ENCODE measurements around the gene GARS1. TPM values are rescaled to one million over a fixed set of nuclear protein-coding genes. Genes with fewer than 3 reads are reported as not detected.

GARS1 gene
- total RNA-seq, 1 experiment from 2014 or later = 274 TPM

DNA sequence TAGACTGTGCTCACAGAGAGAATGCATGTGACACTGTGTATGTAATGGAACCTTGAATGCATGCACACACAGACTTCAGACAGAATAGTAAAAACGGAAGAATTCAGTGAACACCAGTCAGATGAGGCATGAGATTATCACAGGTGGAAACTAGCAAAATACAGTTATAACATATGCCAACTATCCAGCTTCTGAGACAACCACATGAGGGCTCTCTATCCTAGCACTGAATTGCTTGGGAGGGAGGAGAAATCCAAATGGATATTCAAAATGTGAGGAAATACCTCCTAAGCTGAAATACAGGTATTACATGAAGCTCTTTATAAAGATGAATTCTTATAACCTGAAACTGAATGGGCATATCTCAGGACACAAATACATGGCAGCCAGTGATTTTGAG, 30.6 kb downstream of the GARS1 start:
- ChIA-PET POLR2A (ENCODE audit: unreplicated experiment) (no interaction called here), CTCF (no interaction called here)
- H4K20me1 ChIP-seq (ENCODE audit: insufficient read depth) = peaks cover 98% of the 10 kb centered on the region
- TF ChIP-seq CTCF (conservative IDR thresholded peaks at IDR 0.05) (peak; percentile 20; the same call in 1 of the 2 replicates), EZH2 (IDR thresholded peaks at IDR 0.05; ENCODE audit: low read depth) (no peak)
- H3K27me3 ChIP-seq (ENCODE audit: insufficient read depth, low read depth) = no peaks in the 10 kb centered on the region
- H3K27ac ChIP-seq = no peak overlapping the region
- no TSS peak for BruUV-seq (replicated peaks)
- no peak overlapping the region for H2AFZ ChIP-seq
- peaks cover 29% of the 10 kb centered on the region for H3F3A ChIP-seq (ENCODE audit: insufficient read depth, low read depth)
- H3K4me1 ChIP-seq (replicated peaks; ENCODE audit: insufficient read depth) = no peaks in the 10 kb centered on the region
- intact Hi-C loops (cut with micrococcal nuclease; ENCODE audit: unreplicated experiment) = loop anchor here (1.0 kb wide), 1 partner anchor 115 kb away; no protein-coding TSS in a partner anchor
- peaks cover 95% of the 10 kb centered on the region for H3K36me3 ChIP-seq (ENCODE audit: low read depth)
- H3K4me2 ChIP-seq = no peak overlapping the region
- peaks cover 5% of the 10 kb centered on the region; the same call in 1 of the 2 replicates for H3K79me2 ChIP-seq (ENCODE audit: low read depth)
- H3K9me3 ChIP-seq (ENCODE audit: insufficient read depth, low read depth) = no peaks in the 10 kb centered on the region
- no peak overlapping the region for H3K4me3 ChIP-seq
- peak in 1 of 2 experiments; percentile 41 for DNase-seq
- no peaks in the 10 kb centered on the region for H3K9me2 ChIP-seq (ENCODE audit: insufficient read depth)

DNA sequence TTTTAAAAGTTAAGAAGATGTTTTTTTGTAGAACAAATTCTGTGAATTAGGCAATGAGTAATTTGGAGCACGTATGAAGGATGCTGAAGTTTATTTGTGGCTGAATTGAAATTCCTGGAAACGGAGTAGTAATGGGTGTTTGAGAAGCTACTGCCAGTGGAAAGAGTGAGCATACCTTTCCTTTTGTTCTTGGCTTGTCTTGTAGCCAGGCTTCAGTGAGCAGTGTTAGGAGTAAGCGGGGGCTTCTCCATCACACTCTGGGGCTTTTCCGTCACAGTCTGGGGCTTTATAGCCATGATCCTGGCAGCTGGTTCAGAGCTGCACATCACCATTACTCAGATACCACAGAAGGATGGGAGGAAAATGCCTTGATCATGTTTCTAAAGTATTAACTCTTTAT, 32.3 kb downstream of the GARS1 start:
- BruUV-seq (replicated peaks) = no TSS peak
- POLR2A ChIA-PET (ENCODE audit: unreplicated experiment) = interaction anchor here (0.7 kb wide), 1 partner anchor 1326 kb away, joined by 6 read pairs; no protein-coding TSS in a partner anchor
- no peaks in the 10 kb centered on the region for H3K4me1 ChIP-seq (replicated peaks; ENCODE audit: insufficient read depth)
- no peak for TF ChIP-seq EZH2 (IDR thresholded peaks at IDR 0.05; ENCODE audit: low read depth)
- no peak for TF ChIP-seq CTCF (conservative IDR thresholded peaks at IDR 0.05)
- CTCF ChIA-PET = no interaction called here
- H3F3A ChIP-seq (ENCODE audit: insufficient read depth, low read depth) = peaks cover 31% of the 10 kb centered on the region
- no peak overlapping the region for H3K4me2 ChIP-seq
- peaks cover 98% of the 10 kb centered on the region for H4K20me1 ChIP-seq (ENCODE audit: insufficient read depth)
- H2AFZ ChIP-seq = no peak overlapping the region
- peaks cover 95% of the 10 kb centered on the region for H3K36me3 ChIP-seq (ENCODE audit: low read depth)
- no peak overlapping the region for H3K27ac ChIP-seq
- no peaks in the 10 kb centered on the region for H3K9me3 ChIP-seq (ENCODE audit: insufficient read depth, low read depth)
- no peak for DNase-seq
- intact Hi-C loops (cut with micrococcal nuclease; ENCODE audit: unreplicated experiment) = no loop called here
- 0 out of 2 replicates have a peak, but pooled peaks cover 4% of the 10 kb centered on the region for H3K79me2 ChIP-seq (ENCODE audit: low read depth)
- H3K27me3 ChIP-seq (ENCODE audit: insufficient read depth, low read depth) = no peaks in the 10 kb centered on the region
- no peak overlapping the region for H3K4me3 ChIP-seq
- H3K9me2 ChIP-seq (ENCODE audit: insufficient read depth) = no peaks in the 10 kb centered on the region

GRCh38 chr7:30630986-30631385, 36.3 kb downstream of the GARS1 start:
- Histone ChIP-seq H3K4me1 (replicated peaks; ENCODE audit: insufficient read depth) (no peaks in the 10 kb centered on the region), H3K36me3 (ENCODE audit: low read depth) (peaks cover 97% of the 10 kb centered on the region), H3K9me2 (ENCODE audit: insufficient read depth) (no peaks in the 10 kb centered on the region), H3K27ac (no peak overlapping the region), H4K20me1 (ENCODE audit: insufficient read depth) (peaks cover 96% of the 10 kb centered on the region), H2AFZ (no peak overlapping the region), H3K9me3 (ENCODE audit: insufficient read depth, low read depth) (no peaks in the 10 kb centered on the region), H3K4me2 (no peak overlapping the region), H3K79me2 (ENCODE audit: low read depth) (no peaks in the 10 kb centered on the region), H3F3A (ENCODE audit: insufficient read depth, low read depth) (peaks cover 45% of the 10 kb centered on the region; the same call in 1 of the 2 replicates), H3K4me3 (no peak overlapping the region), H3K27me3 (ENCODE audit: insufficient read depth, low read depth) (no peaks in the 10 kb centered on the region)
- ChIA-PET CTCF (no interaction called here), POLR2A (ENCODE audit: unreplicated experiment) (interaction anchor here (0.5 kb wide), 1 partner anchor 290 kb away, joined by 3 read pairs; no protein-coding TSS in a partner anchor)
- TF ChIP-seq CTCF (conservative IDR thresholded peaks at IDR 0.05) (no peak), EZH2 (IDR thresholded peaks at IDR 0.05; ENCODE audit: low read depth) (no peak)
- intact Hi-C loops (cut with micrococcal nuclease; ENCODE audit: unreplicated experiment) = no loop called here
- no TSS peak for BruUV-seq (replicated peaks)
- no peak for DNase-seq
